Measurements from ENCODE around the gene PCDHGA1. TPM values are rescaled to one million over a fixed set of nuclear protein-coding genes. Genes with fewer than 3 reads are reported as not detected.
"Not testable (repeated sequence)": the region's sequence is repeated elsewhere in the genome, so short reads cannot be mapped to it uniquely, and the experiment has no call there.

Gene PCDHGA1
- total RNA-seq, 6 experiments from 2014 or later: 0.04 to 0.18 (median 0.12) TPM; not detected in 1

DNA sequence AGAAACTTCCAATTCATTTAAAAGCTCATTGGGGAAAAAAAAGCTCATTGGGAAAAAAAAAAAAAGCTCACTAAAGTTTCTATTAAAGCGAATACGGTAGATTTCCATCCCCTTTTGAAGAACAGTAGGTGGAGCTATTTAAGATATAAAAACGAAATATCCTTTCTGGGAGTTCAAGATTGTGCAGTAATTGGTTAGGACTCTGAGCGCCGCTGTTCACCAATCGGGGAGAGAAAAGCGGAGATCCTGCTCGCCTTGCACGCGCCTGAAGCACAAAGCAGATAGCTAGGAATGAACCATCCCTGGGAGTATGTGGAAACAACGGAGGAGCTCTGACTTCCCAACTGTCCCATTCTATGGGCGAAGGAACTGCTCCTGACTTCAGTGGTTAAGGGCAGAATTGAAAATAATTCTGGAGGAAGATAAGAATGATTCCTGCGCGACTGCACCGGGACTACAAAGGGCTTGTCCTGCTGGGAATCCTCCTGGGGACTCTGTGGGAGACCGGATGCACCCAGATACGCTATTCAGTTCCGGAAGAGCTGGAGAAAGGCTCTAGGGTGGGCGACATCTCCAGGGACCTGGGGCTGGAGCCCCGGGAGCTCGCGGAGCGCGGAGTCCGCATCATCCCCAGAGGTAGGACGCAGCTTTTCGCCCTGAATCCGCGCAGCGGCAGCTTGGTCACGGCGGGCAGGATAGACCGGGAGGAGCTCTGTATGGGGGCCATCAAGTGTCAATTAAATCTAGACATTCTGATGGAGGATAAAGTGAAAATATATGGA lies 100.2 kb downstream of the PCDHGA1 start, which contains the start of gene PCDHGA12:
Gene PCDHGA12 (plus strand): TSS at position 176 of the 782 bp plus-strand sequence. CDS start 253 bp downstream, at position 429.
- Histone ChIP-seq H3K9me3 (peaks cover 0 to 7% (median 6%) of the 10 kb centered on the region in 4 donors), H3K4me3 (peak within 1 kb of the TSS in 2 of 3 donors; percentile 0 to 24), H3K27me3 (no peaks in the 10 kb centered on the region), H3K4me1 (no peaks in the 10 kb centered on the region), H3K27ac (no peak within 1 kb of the TSS), H3K36me3 (no peaks in the 10 kb centered on the region)
- WGBS (ENCODE audit: insufficient coverage, low coverage, low lambda C conversion rate, missing lambda C conversion rate): 12% methylated on average over 32 of the region's 33 CpGs
- intact Hi-C loops (cut with DNase I): no loop called here
- ATAC-seq (peak; percentile 63 to 90 (median 82)), DNase-seq (no peak)
- TF ChIP-seq, protein P1, sequence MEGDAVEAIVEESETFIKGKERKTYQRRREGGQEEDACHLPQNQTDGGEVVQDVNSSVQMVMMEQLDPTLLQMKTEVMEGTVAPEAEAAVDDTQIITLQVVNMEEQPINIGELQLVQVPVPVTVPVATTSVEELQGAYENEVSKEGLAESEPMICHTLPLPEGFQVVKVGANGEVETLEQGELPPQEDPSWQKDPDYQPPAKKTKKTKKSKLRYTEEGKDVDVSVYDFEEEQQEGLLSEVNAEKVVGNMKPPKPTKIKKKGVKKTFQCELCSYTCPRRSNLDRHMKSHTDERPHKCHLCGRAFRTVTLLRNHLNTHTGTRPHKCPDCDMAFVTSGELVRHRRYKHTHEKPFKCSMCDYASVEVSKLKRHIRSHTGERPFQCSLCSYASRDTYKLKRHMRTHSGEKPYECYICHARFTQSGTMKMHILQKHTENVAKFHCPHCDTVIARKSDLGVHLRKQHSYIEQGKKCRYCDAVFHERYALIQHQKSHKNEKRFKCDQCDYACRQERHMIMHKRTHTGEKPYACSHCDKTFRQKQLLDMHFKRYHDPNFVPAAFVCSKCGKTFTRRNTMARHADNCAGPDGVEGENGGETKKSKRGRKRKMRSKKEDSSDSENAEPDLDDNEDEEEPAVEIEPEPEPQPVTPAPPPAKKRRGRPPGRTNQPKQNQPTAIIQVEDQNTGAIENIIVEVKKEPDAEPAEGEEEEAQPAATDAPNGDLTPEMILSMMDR (IDR thresholded peaks at IDR 0.05): peak; percentile 12 to 39 (median 36)
- TF ChIP-seq POLR2A (IDR thresholded peaks at IDR 0.05): no peak

DNA sequence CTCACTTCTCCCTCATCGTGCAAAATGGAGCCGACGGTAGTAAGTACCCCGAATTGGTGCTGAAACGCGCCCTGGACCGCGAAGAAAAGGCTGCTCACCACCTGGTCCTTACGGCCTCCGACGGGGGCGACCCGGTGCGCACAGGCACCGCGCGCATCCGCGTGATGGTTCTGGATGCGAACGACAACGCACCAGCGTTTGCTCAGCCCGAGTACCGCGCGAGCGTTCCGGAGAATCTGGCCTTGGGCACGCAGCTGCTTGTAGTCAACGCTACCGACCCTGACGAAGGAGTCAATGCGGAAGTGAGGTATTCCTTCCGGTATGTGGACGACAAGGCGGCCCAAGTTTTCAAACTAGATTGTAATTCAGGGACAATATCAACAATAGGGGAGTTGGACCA lies 101.0 kb downstream of the PCDHGA1 start:
- Histone ChIP-seq H3K4me3 (peak overlapping the region in 2 of 3 donors; percentile 0 to 24), H3K9me3 (peaks cover 0 to 7% (median 6%) of the 10 kb centered on the region in 4 donors), H3K4me1 (no peaks in the 10 kb centered on the region), H3K27me3 (no peaks in the 10 kb centered on the region), H3K27ac (no peak overlapping the region), H3K36me3 (no peaks in the 10 kb centered on the region)
- ATAC-seq: peak in 1 of 4 donors; percentile 32
- DNase-seq: no peak
- WGBS (ENCODE audit: insufficient coverage, low coverage, low lambda C conversion rate, missing lambda C conversion rate): 16% methylated on average over 5 of the region's 37 CpGs
- intact Hi-C loops (cut with DNase I): no loop called here
- TF ChIP-seq, protein P1 (IDR thresholded peaks at IDR 0.05): no peak
- no peak for TF ChIP-seq POLR2A (IDR thresholded peaks at IDR 0.05)

DNA sequence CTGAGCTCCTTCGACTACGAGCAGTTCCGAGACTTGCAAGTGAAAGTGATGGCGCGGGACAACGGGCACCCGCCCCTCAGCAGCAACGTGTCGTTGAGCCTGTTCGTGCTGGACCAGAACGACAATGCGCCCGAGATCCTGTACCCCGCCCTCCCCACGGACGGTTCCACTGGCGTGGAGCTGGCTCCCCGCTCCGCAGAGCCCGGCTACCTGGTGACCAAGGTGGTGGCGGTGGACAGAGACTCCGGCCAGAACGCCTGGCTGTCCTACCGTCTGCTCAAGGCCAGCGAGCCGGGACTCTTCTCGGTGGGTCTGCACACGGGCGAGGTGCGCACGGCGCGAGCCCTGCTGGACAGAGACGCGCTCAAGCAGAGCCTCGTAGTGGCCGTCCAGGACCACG lies 102.0 kb downstream of the PCDHGA1 start:
- H3K4me1 ChIP-seq; DNase-seq; H3K4me3 ChIP-seq; H3K36me3 ChIP-seq; H3K27ac ChIP-seq; H3K27me3 ChIP-seq; H3K9me3 ChIP-seq; ATAC-seq; intact Hi-C loops (cut with DNase I): not testable (repeated sequence)
- WGBS (ENCODE audit: insufficient coverage, low coverage, low lambda C conversion rate, missing lambda C conversion rate): no CpG with 5 or more reads among the region's 38 CpGs

DNA sequence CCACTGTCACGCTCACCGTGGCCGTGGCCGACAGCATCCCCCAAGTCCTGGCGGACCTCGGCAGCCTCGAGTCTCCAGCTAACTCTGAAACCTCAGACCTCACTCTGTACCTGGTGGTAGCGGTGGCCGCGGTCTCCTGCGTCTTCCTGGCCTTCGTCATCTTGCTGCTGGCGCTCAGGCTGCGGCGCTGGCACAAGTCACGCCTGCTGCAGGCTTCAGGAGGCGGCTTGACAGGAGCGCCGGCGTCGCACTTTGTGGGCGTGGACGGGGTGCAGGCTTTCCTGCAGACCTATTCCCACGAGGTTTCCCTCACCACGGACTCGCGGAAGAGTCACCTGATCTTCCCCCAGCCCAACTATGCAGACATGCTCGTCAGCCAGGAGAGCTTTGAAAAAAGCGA lies 102.4 kb downstream of the PCDHGA1 start:
- H3K4me3 ChIP-seq; intact Hi-C loops (cut with DNase I); DNase-seq; H3K36me3 ChIP-seq; H3K27me3 ChIP-seq; H3K9me3 ChIP-seq; H3K27ac ChIP-seq; ATAC-seq; H3K4me1 ChIP-seq: not testable (repeated sequence)
- WGBS (ENCODE audit: insufficient coverage, low coverage, low lambda C conversion rate, missing lambda C conversion rate): 46% methylated on average over 11 of the region's 29 CpGs

DNA sequence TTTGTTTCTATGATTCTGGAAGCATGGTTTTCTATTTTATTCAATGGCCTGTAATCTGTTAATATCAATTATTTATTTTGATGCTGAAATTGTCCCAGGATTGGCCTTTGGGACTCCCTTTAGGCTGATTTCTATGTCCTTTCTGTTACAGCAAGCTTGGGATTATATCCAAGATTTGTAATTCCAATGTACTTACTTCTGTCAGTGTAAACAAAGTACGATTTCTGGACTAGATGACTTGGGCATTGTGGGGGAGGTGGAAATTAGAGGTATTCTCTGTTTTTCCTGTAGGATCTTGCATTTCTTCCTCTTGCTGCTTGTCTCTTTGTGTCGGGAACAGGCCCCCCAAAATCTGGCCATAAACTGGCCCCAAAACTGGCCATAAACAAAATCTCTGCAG lies 103.7 kb downstream of the PCDHGA1 start:
- intact Hi-C loops (cut with DNase I): no loop called here
- ATAC-seq (no peak), DNase-seq (no peak)
- Histone ChIP-seq H3K4me3 (no peak overlapping the region), H3K4me1 (no peaks in the 10 kb centered on the region), H3K27ac (no peak overlapping the region), H3K9me3 (peaks cover 0 to 7% (median 2%) of the 10 kb centered on the region in 4 donors), H3K36me3 (no peaks in the 10 kb centered on the region), H3K27me3 (no peaks in the 10 kb centered on the region)
- WGBS (ENCODE audit: insufficient coverage, low coverage, low lambda C conversion rate, missing lambda C conversion rate): 46% methylated on average over 2 of the region's 2 CpGs
- TF ChIP-seq POLR2A (IDR thresholded peaks at IDR 0.05): no peak
- TF ChIP-seq, protein P1 (IDR thresholded peaks at IDR 0.05): no peak

All from right lobe of liver (tissue), 6 donors.